Measurements from ENCODE around the gene MRPL34. TPM values are rescaled to one million over a fixed set of nuclear protein-coding genes. Genes with fewer than 3 reads are reported as not detected.

MRPL34 gene
- total RNA-seq, 6 experiments from 2014 or later: 63.5 to 363 (median 122) TPM

DNA sequence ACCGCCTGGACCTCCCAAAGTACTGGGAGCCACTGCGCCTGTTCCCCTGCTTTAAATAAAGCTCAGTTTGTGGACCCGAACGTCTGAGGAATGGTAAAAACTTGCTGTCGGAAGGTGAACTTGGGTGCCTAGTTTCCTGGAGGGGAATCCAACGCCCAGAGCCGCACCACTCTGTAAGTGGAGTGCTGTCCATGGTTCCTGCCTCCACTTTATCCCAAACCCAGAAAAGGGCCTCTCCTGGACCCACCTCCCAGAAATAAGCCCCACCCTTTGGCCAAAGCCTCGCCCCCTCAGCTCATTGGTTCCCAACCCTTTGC lies 26.6 kb downstream of the MRPL34 start:
- Histone ChIP-seq H3K9me3 (no peaks in the 10 kb centered on the region), H3K27me3 (no peaks in the 10 kb centered on the region), H3K4me1 (peaks cover 0 to 24% (median 0%) of the 10 kb centered on the region in 4 donors), H3K27ac (no peak overlapping the region), H3K36me3 (no peaks in the 10 kb centered on the region), H3K4me3 (no peak overlapping the region)
- no peak for DNase-seq
- 95% methylated on average over 4 of the region's 8 CpGs for WGBS (ENCODE audit: insufficient coverage, low coverage, low lambda C conversion rate, missing lambda C conversion rate)
- no peak for ATAC-seq
- intact Hi-C loops (cut with DNase I): no loop called here
- TF ChIP-seq POLR2A (IDR thresholded peaks at IDR 0.05): no peak
- TF ChIP-seq, protein P1, sequence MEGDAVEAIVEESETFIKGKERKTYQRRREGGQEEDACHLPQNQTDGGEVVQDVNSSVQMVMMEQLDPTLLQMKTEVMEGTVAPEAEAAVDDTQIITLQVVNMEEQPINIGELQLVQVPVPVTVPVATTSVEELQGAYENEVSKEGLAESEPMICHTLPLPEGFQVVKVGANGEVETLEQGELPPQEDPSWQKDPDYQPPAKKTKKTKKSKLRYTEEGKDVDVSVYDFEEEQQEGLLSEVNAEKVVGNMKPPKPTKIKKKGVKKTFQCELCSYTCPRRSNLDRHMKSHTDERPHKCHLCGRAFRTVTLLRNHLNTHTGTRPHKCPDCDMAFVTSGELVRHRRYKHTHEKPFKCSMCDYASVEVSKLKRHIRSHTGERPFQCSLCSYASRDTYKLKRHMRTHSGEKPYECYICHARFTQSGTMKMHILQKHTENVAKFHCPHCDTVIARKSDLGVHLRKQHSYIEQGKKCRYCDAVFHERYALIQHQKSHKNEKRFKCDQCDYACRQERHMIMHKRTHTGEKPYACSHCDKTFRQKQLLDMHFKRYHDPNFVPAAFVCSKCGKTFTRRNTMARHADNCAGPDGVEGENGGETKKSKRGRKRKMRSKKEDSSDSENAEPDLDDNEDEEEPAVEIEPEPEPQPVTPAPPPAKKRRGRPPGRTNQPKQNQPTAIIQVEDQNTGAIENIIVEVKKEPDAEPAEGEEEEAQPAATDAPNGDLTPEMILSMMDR (IDR thresholded peaks at IDR 0.05): no peak

GRCh38 chr19:17332677-17333581 lies 27.3 kb downstream of the MRPL34 start:
- TF ChIP-seq POLR2A (IDR thresholded peaks at IDR 0.05): no peak
- TF ChIP-seq, protein P1 (IDR thresholded peaks at IDR 0.05): no peak
- Histone ChIP-seq H3K4me1 (peaks cover 0 to 24% (median under 1%) of the 10 kb centered on the region in 4 donors), H3K9me3 (no peaks in the 10 kb centered on the region), H3K27ac (no peak overlapping the region), H3K36me3 (no peaks in the 10 kb centered on the region), H3K27me3 (no peaks in the 10 kb centered on the region), H3K4me3 (no peak overlapping the region)
- ATAC-seq (no peak), DNase-seq (peak in 1 of 3 donors; percentile 44)
- intact Hi-C loops (cut with DNase I): no loop called here
- WGBS (ENCODE audit: insufficient coverage, low coverage, low lambda C conversion rate, missing lambda C conversion rate): 95% methylated on average over 22 of the region's 45 CpGs

GRCh38 chr19:17333611-17334413 lies 28.1 kb downstream of the MRPL34 start:
- peak in 1 of 3 donors; percentile 47 for DNase-seq
- peak overlapping the region; percentile 65 to 83 (median 80) for H3K4me3 ChIP-seq
- no peak for ATAC-seq
- no peaks in the 10 kb centered on the region for H3K27me3 ChIP-seq
- peak overlapping the region in 1 of 3 donors; percentile 50 for H3K27ac ChIP-seq
- intact Hi-C loops (cut with DNase I): no loop called here
- H3K36me3 ChIP-seq: no peaks in the 10 kb centered on the region
- peaks cover 0 to 23% (median 3%) of the 10 kb centered on the region in 4 donors for H3K4me1 ChIP-seq
- WGBS (ENCODE audit: insufficient coverage, low coverage, low lambda C conversion rate, missing lambda C conversion rate): 37% methylated on average over 8 of the region's 52 CpGs
- no peaks in the 10 kb centered on the region for H3K9me3 ChIP-seq
- TF ChIP-seq POLR2A (IDR thresholded peaks at IDR 0.05): no peak
- TF ChIP-seq, protein P1 (IDR thresholded peaks at IDR 0.05): no peak

DNA sequence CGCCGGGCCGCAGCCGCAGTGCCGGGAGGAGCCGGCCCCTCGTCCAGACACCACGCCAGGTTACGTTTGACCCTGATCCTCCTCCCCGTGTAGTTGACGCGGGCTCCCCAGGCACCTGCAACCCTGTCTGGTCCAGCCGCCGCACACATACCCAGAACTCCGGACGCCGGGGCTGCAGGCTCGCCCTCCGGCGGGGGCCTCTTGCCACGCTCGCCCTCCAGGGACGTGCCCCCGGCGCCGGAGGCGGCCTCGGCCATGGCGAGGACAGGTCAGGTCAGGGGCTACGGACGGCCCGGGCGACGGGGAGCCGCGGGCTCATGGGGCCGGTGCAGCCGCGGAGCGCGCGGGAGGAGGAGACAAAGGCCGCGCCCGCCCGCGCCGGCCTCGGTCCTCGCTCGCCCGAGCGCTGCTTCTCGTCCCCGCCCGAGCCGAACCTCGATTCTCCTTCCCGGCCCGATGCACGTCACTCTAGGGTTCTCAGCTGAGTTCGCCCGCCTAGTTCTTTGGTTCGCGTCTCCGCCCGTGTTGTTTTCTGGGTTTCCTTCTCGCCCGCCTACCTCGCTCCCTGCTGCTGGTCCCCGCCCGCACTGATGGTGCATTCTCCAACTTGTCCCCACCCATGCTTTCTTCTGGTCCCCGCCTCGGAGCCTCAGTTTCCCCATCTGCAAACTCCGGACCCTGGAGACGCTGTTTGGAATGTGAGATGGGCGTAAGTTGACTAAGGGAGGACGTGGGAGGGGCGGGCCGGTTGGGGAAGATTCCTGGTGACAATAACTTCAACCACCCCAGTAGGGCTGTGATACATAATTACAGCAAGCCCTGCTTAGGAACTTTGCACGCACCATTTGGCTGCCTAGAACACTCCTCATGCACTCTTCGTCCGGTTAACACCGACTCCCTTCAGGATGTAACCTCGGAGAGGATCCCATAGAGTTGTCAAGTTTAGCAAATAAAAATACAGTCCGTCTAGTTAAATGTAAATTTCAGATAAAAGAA lies 29.0 kb downstream of the MRPL34 start, which contains the start of gene ANO8:
ANO8 (minus strand) TSS at position 442 of the 996 bp plus-strand sequence; CDS start at position 257, 185 bp downstream.
- DNase-seq (peak; percentile 91 to 96 (median 96)), ATAC-seq (peak; percentile 70 to 81 (median 78))
- Histone ChIP-seq H3K27ac (peak within 1 kb of the TSS in 1 of 3 donors; percentile 50), H3K27me3 (no peaks in the 10 kb centered on the region), H3K4me1 (peaks cover 0 to 18% (median 3%) of the 10 kb centered on the region in 4 donors), H3K36me3 (no peaks in the 10 kb centered on the region), H3K4me3 (peak within 1 kb of the TSS; percentile 65 to 83 (median 80)), H3K9me3 (no peaks in the 10 kb centered on the region)
- intact Hi-C loops (cut with DNase I): no loop called here
- 5% methylated on average over 27 of the region's 86 CpGs for WGBS (ENCODE audit: insufficient coverage, low coverage, low lambda C conversion rate, missing lambda C conversion rate)
- TF ChIP-seq, protein P1 (IDR thresholded peaks at IDR 0.05): no peak
- TF ChIP-seq POLR2A (IDR thresholded peaks at IDR 0.05): peak; percentile 42

Measured in right lobe of liver (tissue), 6 donors.